AG08395 (cell line): ENCODE data around the gene SEPTIN2.
"Not testable (repeated sequence)": the region's sequence is repeated elsewhere in the genome, so short reads cannot be mapped to it uniquely, and the experiment has no call there.

Source experiments
- DNase-seq: peaks from one replicate; pipeline ENCODE4 v3.0.0; 2012; ENCODE audit warnings: mixed read lengths, low spot score

SEPTIN2 gene

GRCh38 chr2:241315879-241316631 lies at the start of gene SEPTIN2:
SEPTIN2 (plus strand) TSS chr2:241315925; CDS start chr2:241324233, 8,308 bp downstream.
- no peak for DNase-seq

GRCh38 chr2:241267249-241268067 lies 48.3 kb upstream of the SEPTIN2 start:
- no peak for DNase-seq

- DNase-seq: no peak
Measured at GRCh38 chr2:241268306-241268705, 47.4 kb upstream of the SEPTIN2 start.

GRCh38 chr2:241268716-241269445 lies 46.8 kb upstream of the SEPTIN2 start:
- DNase-seq: peak; percentile 64

GRCh38 chr2:241269707-241270520 lies 45.8 kb upstream of the SEPTIN2 start:
- DNase-seq: no peak

- DNase-seq: no peak
Measured at GRCh38 chr2:241270531-241270930, 45.2 kb upstream of the SEPTIN2 start.

GRCh38 chr2:241271706-241272302 lies 43.9 kb upstream of the SEPTIN2 start:
- peak; percentile 85 for DNase-seq

GRCh38 chr2:241272303-241273209 lies 43.2 kb upstream of the SEPTIN2 start:
- DNase-seq: peak; percentile 88

- no peak for DNase-seq
Measured at GRCh38 chr2:241273210-241274020, 42.3 kb upstream of the SEPTIN2 start.

- DNase-seq: no peak
Measured at GRCh38 chr2:241274127-241274526, 41.6 kb upstream of the SEPTIN2 start.

- no peak for DNase-seq
Measured at GRCh38 chr2:241275504-241275903, 40.2 kb upstream of the SEPTIN2 start.

- no peak for DNase-seq
Measured at GRCh38 chr2:241275910-241276309, 39.8 kb upstream of the SEPTIN2 start.

GRCh38 chr2:241278306-241278705 lies 37.4 kb upstream of the SEPTIN2 start:
- DNase-seq: not testable (repeated sequence)

GRCh38 chr2:241279413-241279812 lies 36.3 kb upstream of the SEPTIN2 start:
- no peak for DNase-seq

- DNase-seq: no peak
Measured at GRCh38 chr2:241279828-241280227, 35.9 kb upstream of the SEPTIN2 start.

GRCh38 chr2:241280291-241280690 lies 35.4 kb upstream of the SEPTIN2 start:
- no peak for DNase-seq

GRCh38 chr2:241282555-241282954 lies 33.2 kb upstream of the SEPTIN2 start:
- DNase-seq: no peak

GRCh38 chr2:241285596-241285995 lies 30.1 kb upstream of the SEPTIN2 start:
- DNase-seq: no peak
